ENCODE measurements around the gene COPRS.

Gene COPRS

GRCh38 chr17:31857920-31858641, 963 bp downstream of the COPRS start:
- TF ChIP-seq CTCF (IDR thresholded peaks at IDR 0.05; ENCODE audit: unreplicated experiment in 3 of 3), result no peak
- no peaks in the 10 kb centered on the region for H3K27me3 Mint-ChIP-seq (ENCODE audit: low read depth)
- peaks cover 8% of the 10 kb centered on the region for H3K36me3 Mint-ChIP-seq (ENCODE audit: low read depth)
- H3K27ac Mint-ChIP-seq, result peak overlapping the region in 2 of 3 experiments; percentile 26 to 50
- peak overlapping the region; percentile 76 to 89 (median 85) for H3K4me3 Mint-ChIP-seq
- H3K9me3 Mint-ChIP-seq, result no peaks in the 10 kb centered on the region
- peaks cover 17% of the 10 kb centered on the region for H3K4me1 Mint-ChIP-seq

GRCh38 chr17:31856750-31857149, 2.3 kb downstream of the COPRS start:
- Mint-ChIP-seq H3K9me3 (no peaks in the 10 kb centered on the region), H3K4me1 (peaks cover 17% of the 10 kb centered on the region), H3K27ac (no peak overlapping the region), H3K4me3 (peak overlapping the region in 2 of 3 experiments; percentile 44 to 59), H3K36me3 (ENCODE audit: low read depth) (peaks cover 11% of the 10 kb centered on the region), H3K27me3 (ENCODE audit: low read depth) (no peaks in the 10 kb centered on the region)
- no peak for TF ChIP-seq CTCF (IDR thresholded peaks at IDR 0.05; ENCODE audit: unreplicated experiment in 3 of 3)

GRCh38 chr17:31854672-31855071, 4.4 kb downstream of the COPRS start:
- TF ChIP-seq CTCF (IDR thresholded peaks at IDR 0.05; ENCODE audit: unreplicated experiment in 3 of 3), result no peak
- Mint-ChIP-seq H3K9me3 (no peaks in the 10 kb centered on the region), H3K4me3 (peak overlapping the region in 1 of 3 experiments; percentile 24), H3K4me1 (peaks cover 13% of the 10 kb centered on the region), H3K36me3 (ENCODE audit: low read depth) (peaks cover 16% of the 10 kb centered on the region), H3K27ac (no peak overlapping the region), H3K27me3 (ENCODE audit: low read depth) (no peaks in the 10 kb centered on the region)

- no peak overlapping the region for H3K4me3 Mint-ChIP-seq
- peaks cover 16% of the 10 kb centered on the region for H3K36me3 Mint-ChIP-seq (ENCODE audit: low read depth)
- H3K9me3 Mint-ChIP-seq, result no peaks in the 10 kb centered on the region
- H3K27me3 Mint-ChIP-seq (ENCODE audit: low read depth), result no peaks in the 10 kb centered on the region
- H3K27ac Mint-ChIP-seq, result no peak overlapping the region
- no peak for TF ChIP-seq CTCF (IDR thresholded peaks at IDR 0.05; ENCODE audit: unreplicated experiment in 3 of 3)
- H3K4me1 Mint-ChIP-seq, result peaks cover 8% of the 10 kb centered on the region
These were observed 5.1 kb downstream of the COPRS start for GRCh38 chr17:31853911-31854470.

GRCh38 chr17:31845291-31845690, 13.8 kb downstream of the COPRS start:
- H3K27me3 Mint-ChIP-seq (ENCODE audit: low read depth), result peaks cover 10% of the 10 kb centered on the region
- H3K4me3 Mint-ChIP-seq, result no peak overlapping the region
- H3K36me3 Mint-ChIP-seq (ENCODE audit: low read depth), result no peaks in the 10 kb centered on the region
- no peak for TF ChIP-seq CTCF (IDR thresholded peaks at IDR 0.05; ENCODE audit: unreplicated experiment in 3 of 3)
- no peaks in the 10 kb centered on the region for H3K9me3 Mint-ChIP-seq
- peaks cover 9% of the 10 kb centered on the region for H3K4me1 Mint-ChIP-seq
- H3K27ac Mint-ChIP-seq, result peak overlapping the region in 2 of 3 experiments; percentile 63 to 90

All from nephron (organoid).